Stimulated activated CD8-positive, alpha-beta memory T cell treated with anti-CD3 and anti-CD28 coated beads, Interleukin-15, amount 100 ng/mL, for 1 hour (primary cell): ENCODE measurements around the gene PRELP.
"Not testable (repeated sequence)": the region's sequence is repeated elsewhere in the genome, so short reads cannot be mapped to it uniquely, and the experiment has no call there.

Experiments
- DNase-seq: peaks from one replicate; pipeline ENCODE4 v3.0.0-alpha.2; 2020; ENCODE audit warnings: low read depth

The PRELP gene

GRCh38 chr1:203475012-203475981 is at the start of gene PRELP:
Gene PRELP, plus strand, starts transcription at chr1:203475806. Its CDS starts 7,379 bp downstream, at chr1:203483185.
- no peak for DNase-seq

- DNase-seq, result no peak
These were observed 49.2 kb upstream of the PRELP start for GRCh38 chr1:203426366-203426765.

- no peak for DNase-seq
These were observed 48.7 kb upstream of the PRELP start for GRCh38 chr1:203426870-203427269.

GRCh38 chr1:203427451-203427850 is 48.2 kb upstream of the PRELP start:
- no peak for DNase-seq

GRCh38 chr1:203428981-203429599 is 46.5 kb upstream of the PRELP start:
- DNase-seq, result no peak

GRCh38 chr1:203435615-203436014 is 40.0 kb upstream of the PRELP start:
- DNase-seq, result no peak

GRCh38 chr1:203437696-203438315 is 37.8 kb upstream of the PRELP start:
- DNase-seq, result no peak

- DNase-seq, result no peak
These were observed 36.4 kb upstream of the PRELP start for GRCh38 chr1:203439131-203439730.

- no peak for DNase-seq
These were observed 34.8 kb upstream of the PRELP start for GRCh38 chr1:203440771-203441170.

GRCh38 chr1:203441766-203442165 is 33.8 kb upstream of the PRELP start:
- DNase-seq, result no peak

- no peak for DNase-seq
These were observed 32.8 kb upstream of the PRELP start for GRCh38 chr1:203442821-203443220.

- no peak for DNase-seq
These were observed 32.3 kb upstream of the PRELP start for GRCh38 chr1:203443296-203443695.

GRCh38 chr1:203444171-203444576 is 31.4 kb upstream of the PRELP start:
- DNase-seq, result no peak

GRCh38 chr1:203447151-203447550 is 28.5 kb upstream of the PRELP start:
- DNase-seq, result no peak

GRCh38 chr1:203447598-203447997 is 28.0 kb upstream of the PRELP start:
- not testable (repeated sequence) for DNase-seq

- DNase-seq, result no peak
These were observed 27.0 kb upstream of the PRELP start for GRCh38 chr1:203448521-203449061.

- DNase-seq, result no peak
These were observed 25.6 kb upstream of the PRELP start for GRCh38 chr1:203450001-203450400.

GRCh38 chr1:203450479-203451149 is 25.0 kb upstream of the PRELP start:
- no peak for DNase-seq

- DNase-seq, result no peak
These were observed 23.5 kb upstream of the PRELP start for GRCh38 chr1:203451836-203452784.

GRCh38 chr1:203453016-203453415 is 22.6 kb upstream of the PRELP start:
- no peak for DNase-seq
